HCT116 (cell line): ENCODE data around the gene POU2F3. TPM values are rescaled to one million over a fixed set of nuclear protein-coding genes. Genes with fewer than 3 reads are reported as not detected.

ENCODE experiments used
- ATAC-seq: fragments of 200-7000 bp; cut with Tn5 transposase; 2 replicates; pipeline ENCODE4 v1.9.1; 2020; ENCODE audit warnings: mild to moderate bottlenecking, moderate library complexity
- BruUV-seq: library from RNA; stranded (reverse); fragments of 400-500 nt; replicated peaks from 2 replicates; lab custom pipeline; 2021; lab: Mats Ljungman, UMichigan
- CTCF ChIA-PET: fragments of 300-600 bp; sonication (Branson Sonifier 250); formaldehyde crosslinking; loops from one replicate; lab custom pipeline; 2021; ENCODE audit warnings: antibody characterized with exemption; lab: Charles Lee
- POLR2A ChIA-PET: fragments of 300-600, 350-600 bp; sonication (Branson Sonifier 250); formaldehyde crosslinking; loops from one replicate; lab custom pipeline; 2021; ENCODE audit warnings: antibody characterized with exemption; lab: Charles Lee
- RAD21 ChIA-PET, 2 experiments: fragments of 300-600 bp; sonication (Branson Sonifier 250); formaldehyde crosslinking; loops; one replicate each; lab custom pipeline; 2023; ENCODE audit warnings: low total read pairs in 2 of 2; ENCODE audit not compliant: uncharacterized antibody in 2 of 2, unreplicated experiment in 2 of 2, low non-redundant PET in 1 of 2; lab: Charles Lee
- DNase-seq: peaks from one replicate; pipeline ENCODE4 v3.0.0-alpha.2; 2010; ENCODE audit warnings: low read depth, low spot score
- H2AFZ ChIP-seq: fragments of 200-600 bp; shearing (Covaris generic), sonication (generic); 2 replicates; pipeline ENCODE4 v1.6.1; 2017; ENCODE audit warnings: low read depth, mixed run types, mixed read lengths, antibody characterized with exemption, low read length; ENCODE audit not compliant: poor library complexity, severe bottlenecking
- H3K27ac ChIP-seq: 2 replicates; pipeline ENCODE4 v1.5.1; 2012; ENCODE audit warnings: low read depth, low read length
- H3K27me3 ChIP-seq: fragments of 200-600 bp; sonication (generic); 2 replicates; pipeline ENCODE4 v1.6.1; 2016; ENCODE audit warnings: mixed run types, low read length, mixed read lengths; ENCODE audit not compliant: insufficient read depth
- H3K36me3 ChIP-seq, 2 experiments: fragments of 200-500 bp in 1 of 2; fragments of 200-600 bp in 1 of 2; sonication (Bioruptor generic) in 1 of 2; sonication (generic) in 1 of 2; 2 replicates each; pipeline versions ENCODE4 v1.5.1 to v1.6.1; 2014 to 2016; ENCODE audit warnings: low read length in 2 of 2, inconsistent platforms in 1 of 2, mixed read lengths in 1 of 2, mixed run types in 1 of 2; ENCODE audit not compliant: insufficient read depth in 2 of 2, control insufficient read depth in 1 of 2
- H3K4me1 ChIP-seq, 2 experiments: fragments of 200-600 bp in 1 of 2; sonication (generic) in 1 of 2; 2 replicates each; pipeline versions ENCODE4 v1.5.1 to v1.6.1; 2012 to 2017; ENCODE audit warnings: low read length in 2 of 2, inconsistent platforms in 1 of 2, mild to moderate bottlenecking in 1 of 2, mixed read lengths in 1 of 2, mixed run types in 1 of 2, moderate library complexity in 1 of 2; ENCODE audit not compliant: insufficient read depth in 2 of 2, control insufficient read depth in 1 of 2
- H3K4me2 ChIP-seq: fragments of 200-600 bp; sonication (generic); 2 replicates; pipeline ENCODE4 v1.6.1; 2017; ENCODE audit warnings: mixed run types, low read length, mixed read lengths
- H3K4me3 ChIP-seq, 2 experiments: fragments of 200-600 bp in 1 of 2; sonication (generic) in 1 of 2; replicated peaks in 1 of 2; 2 replicates each; pipeline ENCODE4 v1.5.1; 2011 to 2016; ENCODE audit warnings: low read length in 2 of 2, control low read depth in 1 of 2, low read depth in 1 of 2, mild to moderate bottlenecking in 1 of 2, mixed read lengths in 1 of 2, mixed run types in 1 of 2
- H3K79me2 ChIP-seq: fragments of 200-600 bp; sonication (generic); 2 replicates; pipeline ENCODE4 v1.6.1; 2017; ENCODE audit warnings: mild to moderate bottlenecking, mixed run types, low read length, moderate library complexity, mixed read lengths; ENCODE audit not compliant: insufficient read depth
- H3K9ac ChIP-seq: fragments of 200-600 bp; sonication (generic); 2 replicates; pipeline ENCODE4 v1.6.1; 2016; ENCODE audit warnings: low read length, mixed read lengths
- H3K9me2 ChIP-seq: fragments of 200-600 bp; sonication (generic), shearing (Covaris generic); 2 replicates; pipeline ENCODE4 v1.6.1; 2017; ENCODE audit warnings: mixed run types, mild to moderate bottlenecking, moderate library complexity; ENCODE audit not compliant: insufficient read depth
- H3K9me3 ChIP-seq, 2 experiments: fragments of 200-500 bp in 1 of 2; fragments of 200-600 bp in 1 of 2; sonication (Bioruptor generic) in 1 of 2; sonication (generic) in 1 of 2; 2 replicates each; pipeline ENCODE4 v1.6.1; 2014 to 2017; ENCODE audit warnings: low read length in 2 of 2, mixed read lengths in 2 of 2, inconsistent platforms in 1 of 2, low read depth in 1 of 2, mild to moderate bottlenecking in 1 of 2, mixed run types in 1 of 2, moderate library complexity in 1 of 2; ENCODE audit not compliant: control insufficient read depth in 1 of 2, insufficient read depth in 1 of 2
- H4K20me1 ChIP-seq: fragments of 200-600 bp; sonication (generic), shearing (Covaris generic); 2 replicates; pipeline ENCODE4 v1.6.1; 2017; ENCODE audit warnings: mixed run types, mild to moderate bottlenecking, moderate library complexity; ENCODE audit not compliant: insufficient read depth
- ATF3 ChIP-seq: IDR thresholded peaks from 2 replicates; pipeline ENCODE4 v1.6.1; 2012
- CBX3 ChIP-seq: IDR thresholded peaks from 2 replicates; pipeline ENCODE4 v1.6.1; 2012; ENCODE audit warnings: low read depth
- CEBPB ChIP-seq: IDR thresholded peaks from 2 replicates; pipeline ENCODE4 v1.6.1; 2012; ENCODE audit warnings: low read depth
- CTCF ChIP-seq, 3 experiments: fragments of 200-600 bp in 1 of 3; sonication (generic) in 1 of 3; IDR thresholded peaks in 2 of 3; conservative IDR thresholded peaks in 1 of 3; 2 replicates each; pipeline ENCODE4 v1.5.1; 2012 to 2017; ENCODE audit warnings: low read depth in 2 of 3, low read length in 2 of 3, antibody characterized with exemption in 1 of 3, borderline replicate concordance in 1 of 3, control low read depth in 1 of 3, mild to moderate bottlenecking in 1 of 3, mixed read lengths in 1 of 3, mixed run types in 1 of 3, moderate library complexity in 1 of 3; ENCODE audit not compliant: insufficient read depth in 1 of 3
- EGR1 ChIP-seq: IDR thresholded peaks from 2 replicates; pipeline ENCODE4 v1.6.1; 2012; ENCODE audit warnings: low read depth
- ELF1 ChIP-seq: IDR thresholded peaks from 2 replicates; pipeline ENCODE4 v1.6.1; 2012; ENCODE audit warnings: low read depth, borderline replicate concordance
- EZH2 ChIP-seq: fragments of 200-600 bp; sonication (generic); IDR thresholded peaks from 2 replicates; pipeline ENCODE4 v1.6.1; 2017; ENCODE audit warnings: antibody characterized with exemption, mixed run types
- EZH2phosphoT487 ChIP-seq: fragments of 200-600 bp; IDR thresholded peaks from 2 replicates; pipeline ENCODE4 v1.6.1; 2018; ENCODE audit warnings: antibody characterized with exemption, borderline replicate concordance
- FOSL1 ChIP-seq: IDR thresholded peaks from 2 replicates; pipeline ENCODE4 v1.6.1; 2012; ENCODE audit warnings: low read depth
- JUND ChIP-seq: IDR thresholded peaks from 2 replicates; pipeline ENCODE4 v1.6.1; 2012
- MAX ChIP-seq: IDR thresholded peaks from 2 replicates; pipeline ENCODE4 v1.6.1; 2012
- POLR2AphosphoS5 ChIP-seq: IDR thresholded peaks from 2 replicates; pipeline ENCODE4 v1.6.1; 2011; ENCODE audit warnings: mild to moderate bottlenecking, low read depth, low read length, moderate library complexity
- RAD21 ChIP-seq: IDR thresholded peaks from 2 replicates; pipeline ENCODE4 v1.6.1; 2012; ENCODE audit warnings: low read depth, mild to moderate bottlenecking
- SRF ChIP-seq: IDR thresholded peaks from 2 replicates; pipeline ENCODE4 v1.6.1; 2012; ENCODE audit warnings: low read depth
- TCF7L2 ChIP-seq: IDR thresholded peaks from 2 replicates; pipeline ENCODE4 v1.7.0; 2011; ENCODE audit warnings: borderline replicate concordance, inconsistent platforms; ENCODE audit not compliant: insufficient read depth, insufficient read length; ENCODE audit errors: extremely low read depth
- ZBTB33 ChIP-seq: IDR thresholded peaks from 2 replicates; pipeline ENCODE4 v1.6.1; 2011; ENCODE audit warnings: mild to moderate bottlenecking, low read length, moderate library complexity; ENCODE audit not compliant: insufficient replicate concordance; ENCODE audit errors: extremely low read depth
- ZNF274 ChIP-seq: fragments of 200-500 bp; sonication (Bioruptor generic); IDR thresholded peaks from 2 replicates; pipeline ENCODE4 v1.6.1; 2014; ENCODE audit warnings: mild to moderate bottlenecking, low read depth, low read length, inconsistent platforms
- intact Hi-C: fragments of 100-400 bp; cut with micrococcal nuclease; formaldehyde crosslinking; loops from 2 replicates; pipeline ENCODE4 v1.10.0; 2022
- total RNA-seq: library from RNA; stranded (reverse); gene quantifications from one replicate; pipeline ENCODE4 v1.2.1, GENCODE V29; 2021; ENCODE audit not compliant: unreplicated experiment

Gene POU2F3
- total RNA-seq, 1 experiment from 2014 or later, result 0.15 TPM

GRCh38 chr11:120261931-120262330 lies 22.0 kb downstream of the POU2F3 start:
- no peak for TF ChIP-seq CBX3
- no peak for TF ChIP-seq SRF
- no peak for TF ChIP-seq RAD21
- no peak for TF ChIP-seq POLR2AphosphoS5
- TF ChIP-seq, all 23 proteins: peak for 0
- Histone ChIP-seq H3K36me3 (no peaks in the 10 kb centered on the region), H4K20me1 (no peaks in the 10 kb centered on the region), H2AFZ (no peak overlapping the region), H3K9ac (no peak overlapping the region), H3K4me2 (no peak overlapping the region), H3K79me2 (no peaks in the 10 kb centered on the region), H3K4me3 (no peak overlapping the region), H3K9me3 (no peaks in the 10 kb centered on the region), H3K9me2 (no peaks in the 10 kb centered on the region), H3K27ac (no peak overlapping the region), H3K27me3 (peaks cover 41% of the 10 kb centered on the region; the same call in 1 of the 2 replicates), H3K4me1 (no peaks in the 10 kb centered on the region)
- BruUV-seq, result no TSS peak
- intact Hi-C loops, result no loop called here
- POLR2A ChIA-PET, result no interaction called here
- ATAC-seq (no peak), DNase-seq (no peak)
- RAD21 ChIA-PET, result no interaction called here
- CTCF ChIA-PET, result interaction anchor here (1.7 kb wide), 1 partner anchor 41 kb away, joined by 5 read pairs; no protein-coding TSS in a partner anchor

GRCh38 chr11:120267319-120267718 lies 27.4 kb downstream of the POU2F3 start:
- TF ChIP-seq JUND (no peak), EZH2 (no peak), EGR1 (no peak), ZNF274 (no peak), SRF (no peak), ELF1 (no peak), ZBTB33 (no peak), FOSL1 (no peak), CTCF (IDR thresholded peaks at IDR 0.05 in 2 of 3, conservative IDR thresholded peaks at IDR 0.05 in 1 of 3; ENCODE audit: borderline replicate concordance in 1 of 3, insufficient read depth in 1 of 3, low read depth in 2 of 3, low read length in 2 of 3) (no peak), EZH2phosphoT487 (no peak), POLR2AphosphoS5 (no peak), CEBPB (no peak), ATF3 (no peak), MAX (no peak), TCF7L2 (no peak)
- Histone ChIP-seq H3K4me2 (no peak overlapping the region), H3K9ac (no peak overlapping the region), H3K79me2 (no peaks in the 10 kb centered on the region), H3K9me2 (no peaks in the 10 kb centered on the region), H3K9me3 (no peaks in the 10 kb centered on the region), H3K4me1 (peaks cover 0 to 8% of the 10 kb centered on the region in 2 experiments; a peak in 2 of 4 replicates), H3K36me3 (no peaks in the 10 kb centered on the region), H3K4me3 (no peak overlapping the region), H2AFZ (no peak overlapping the region), H4K20me1 (no peaks in the 10 kb centered on the region), H3K27ac (no peak overlapping the region), H3K27me3 (peaks cover 35% of the 10 kb centered on the region; the same call in 1 of the 2 replicates)
- CTCF ChIA-PET, result no interaction called here
- POLR2A ChIA-PET, result no interaction called here
- no peak for DNase-seq
- intact Hi-C loops, result no loop called here
- BruUV-seq, result no TSS peak
- RAD21 ChIA-PET, result no interaction called here
- no peak for ATAC-seq
